ENCODE data around the gene KIF5C. TPM values are rescaled to one million over a fixed set of nuclear protein-coding genes. Genes with fewer than 3 reads are reported as not detected.

Gene KIF5C
- total RNA-seq, 1 donor from 2014 or later = 63.1 TPM

DNA sequence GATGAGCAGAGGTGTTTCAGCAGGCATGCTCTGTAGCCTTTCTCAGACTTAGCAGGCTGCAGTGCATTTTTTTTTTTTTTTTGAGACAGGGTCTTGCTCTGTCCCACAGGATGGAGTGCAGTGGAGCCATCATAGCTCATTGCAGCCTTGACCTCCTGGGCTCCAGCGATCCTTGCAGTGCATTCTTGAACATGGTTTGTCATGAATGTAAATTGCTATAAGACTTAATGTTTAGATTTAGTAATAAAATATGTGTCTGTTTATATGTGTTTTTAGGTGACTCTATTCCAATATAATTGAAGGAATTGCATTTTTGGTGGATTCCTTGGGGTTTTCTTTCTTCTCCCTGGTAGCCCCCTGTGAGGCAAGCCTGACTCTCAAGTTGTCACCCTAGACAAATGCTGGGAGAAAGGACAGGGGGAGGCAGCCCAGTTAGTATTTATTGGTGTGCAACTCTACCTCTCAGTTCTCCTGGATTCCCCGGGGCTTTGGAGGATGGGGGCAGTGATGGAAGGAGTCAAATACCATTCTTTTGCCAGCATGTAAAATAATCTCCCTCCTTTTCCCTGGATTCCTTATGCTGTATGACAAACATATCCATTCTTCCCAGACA is 186.2 kb downstream of the KIF5C start:
- TF ChIP-seq, protein P1, sequence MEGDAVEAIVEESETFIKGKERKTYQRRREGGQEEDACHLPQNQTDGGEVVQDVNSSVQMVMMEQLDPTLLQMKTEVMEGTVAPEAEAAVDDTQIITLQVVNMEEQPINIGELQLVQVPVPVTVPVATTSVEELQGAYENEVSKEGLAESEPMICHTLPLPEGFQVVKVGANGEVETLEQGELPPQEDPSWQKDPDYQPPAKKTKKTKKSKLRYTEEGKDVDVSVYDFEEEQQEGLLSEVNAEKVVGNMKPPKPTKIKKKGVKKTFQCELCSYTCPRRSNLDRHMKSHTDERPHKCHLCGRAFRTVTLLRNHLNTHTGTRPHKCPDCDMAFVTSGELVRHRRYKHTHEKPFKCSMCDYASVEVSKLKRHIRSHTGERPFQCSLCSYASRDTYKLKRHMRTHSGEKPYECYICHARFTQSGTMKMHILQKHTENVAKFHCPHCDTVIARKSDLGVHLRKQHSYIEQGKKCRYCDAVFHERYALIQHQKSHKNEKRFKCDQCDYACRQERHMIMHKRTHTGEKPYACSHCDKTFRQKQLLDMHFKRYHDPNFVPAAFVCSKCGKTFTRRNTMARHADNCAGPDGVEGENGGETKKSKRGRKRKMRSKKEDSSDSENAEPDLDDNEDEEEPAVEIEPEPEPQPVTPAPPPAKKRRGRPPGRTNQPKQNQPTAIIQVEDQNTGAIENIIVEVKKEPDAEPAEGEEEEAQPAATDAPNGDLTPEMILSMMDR (IDR thresholded peaks at IDR 0.05) = no peak
- TF ChIP-seq EZH2 (IDR thresholded peaks at IDR 0.05) (no peak), EZH2phosphoT487 (IDR thresholded peaks at IDR 0.05) (no peak)
- H3K27ac Mint-ChIP-seq = no peak overlapping the region
- peaks cover 2% of the 10 kb centered on the region for H3K27me3 Mint-ChIP-seq (ENCODE audit: insufficient read depth, low read depth)
- Histone ChIP-seq H4K20me1 (ENCODE audit: low read depth) (no peaks in the 10 kb centered on the region), H3K27me3 (no peaks in the 10 kb centered on the region), H3K4me1 (no peaks in the 10 kb centered on the region), H3K36me3 (no peaks in the 10 kb centered on the region), H2AFZ (replicated peaks) (no peak overlapping the region), H3K27ac (no peak overlapping the region), H3K4me2 (no peak overlapping the region), H3K9me3 (ENCODE audit: low read depth) (no peaks in the 10 kb centered on the region), H3K9ac (no peak overlapping the region), H3K79me2 (ENCODE audit: low read depth) (no peaks in the 10 kb centered on the region), H3F3A (ENCODE audit: low read depth) (no peaks in the 10 kb centered on the region), H3K4me3 (no peak overlapping the region)
- no peak for DNase-seq (ENCODE audit: low spot score)
- no peak overlapping the region for H3K4me3 Mint-ChIP-seq
- H3K9me3 Mint-ChIP-seq = no peaks in the 10 kb centered on the region
- peaks cover 2% of the 10 kb centered on the region for H3K4me1 Mint-ChIP-seq
- no peaks in the 10 kb centered on the region for H3K36me3 Mint-ChIP-seq

DNA sequence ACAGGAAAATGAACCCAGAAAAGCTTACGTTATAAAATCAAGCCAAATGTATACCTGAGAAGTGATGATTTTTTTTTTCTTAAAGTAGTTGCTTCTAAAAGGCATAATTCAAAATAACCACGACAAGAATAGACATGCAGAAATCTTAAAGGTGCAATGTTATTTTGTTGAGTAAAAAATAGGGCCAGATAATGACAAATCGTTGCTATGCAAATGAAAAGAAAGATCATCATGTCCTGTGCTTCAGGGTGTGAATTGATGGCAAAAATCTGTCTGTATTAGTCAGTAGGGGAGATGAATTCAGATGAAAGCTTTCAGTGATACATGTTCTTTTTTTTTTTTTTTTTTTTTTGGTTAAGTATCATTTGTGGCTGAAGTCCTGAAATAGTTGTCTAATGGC is 187.5 kb downstream of the KIF5C start:
- H3K4me2 ChIP-seq = no peak overlapping the region

DNA sequence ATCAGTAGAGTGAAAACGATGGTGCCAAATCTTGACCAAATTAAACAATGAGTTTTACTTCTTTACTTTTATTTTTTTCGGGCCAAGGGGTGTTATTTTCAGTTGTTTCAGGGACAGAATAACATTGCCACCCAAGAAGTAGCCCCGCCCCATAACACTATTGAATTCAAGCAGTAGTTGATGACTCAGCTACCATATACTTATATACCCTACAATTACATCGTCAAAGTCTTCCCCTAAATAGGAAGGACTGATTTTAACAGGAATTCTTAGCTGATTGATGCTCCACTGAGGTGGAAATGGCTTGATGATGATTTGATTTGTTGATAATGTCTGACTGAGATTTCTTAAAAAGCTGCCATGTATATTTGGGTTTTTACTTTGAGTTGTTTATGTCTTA is 188.2 kb downstream of the KIF5C start:
- no peaks in the 10 kb centered on the region for H3K36me3 Mint-ChIP-seq
- Histone ChIP-seq H3K4me1 (no peaks in the 10 kb centered on the region), H3K79me2 (ENCODE audit: low read depth) (no peaks in the 10 kb centered on the region), H2AFZ (replicated peaks) (no peak overlapping the region), H3K36me3 (no peaks in the 10 kb centered on the region), H3K9ac (no peak overlapping the region), H3K9me3 (ENCODE audit: low read depth) (no peaks in the 10 kb centered on the region), H3K27me3 (no peaks in the 10 kb centered on the region), H3K4me2 (no peak overlapping the region), H3K27ac (no peak overlapping the region), H3F3A (ENCODE audit: low read depth) (no peaks in the 10 kb centered on the region), H3K4me3 (no peak overlapping the region), H4K20me1 (ENCODE audit: low read depth) (no peaks in the 10 kb centered on the region)
- H3K27ac Mint-ChIP-seq = no peak overlapping the region
- no peak overlapping the region for H3K4me3 Mint-ChIP-seq
- peaks cover 2% of the 10 kb centered on the region for H3K4me1 Mint-ChIP-seq
- peaks cover 2% of the 10 kb centered on the region for H3K9me3 Mint-ChIP-seq
- DNase-seq (ENCODE audit: low spot score) = no peak
- H3K27me3 Mint-ChIP-seq (ENCODE audit: insufficient read depth, low read depth) = no peaks in the 10 kb centered on the region
- TF ChIP-seq EZH2 (IDR thresholded peaks at IDR 0.05) = no peak
- TF ChIP-seq EZH2phosphoT487 (IDR thresholded peaks at IDR 0.05) = no peak
- TF ChIP-seq, protein P1 (IDR thresholded peaks at IDR 0.05) = no peak

More for the DNA sequence above, 187.5 kb downstream of the KIF5C start:
- H3K79me2 ChIP-seq (ENCODE audit: low read depth) = no peaks in the 10 kb centered on the region
- TF ChIP-seq EZH2phosphoT487 (IDR thresholded peaks at IDR 0.05) (no peak), EZH2 (IDR thresholded peaks at IDR 0.05) (no peak)
- TF ChIP-seq, protein P1 (IDR thresholded peaks at IDR 0.05) = no peak
- no peaks in the 10 kb centered on the region for H3K4me1 ChIP-seq
- no peak overlapping the region for H3K9ac ChIP-seq
- Mint-ChIP-seq H3K9me3 (peaks cover 2% of the 10 kb centered on the region), H3K4me3 (no peak overlapping the region), H3K27ac (no peak overlapping the region), H3K27me3 (ENCODE audit: insufficient read depth, low read depth) (no peaks in the 10 kb centered on the region), H3K4me1 (peaks cover 2% of the 10 kb centered on the region), H3K36me3 (no peaks in the 10 kb centered on the region)
- no peak overlapping the region for H3K27ac ChIP-seq
- no peaks in the 10 kb centered on the region for H3K27me3 ChIP-seq
- no peak for DNase-seq (ENCODE audit: low spot score)
- no peaks in the 10 kb centered on the region for H4K20me1 ChIP-seq (ENCODE audit: low read depth)
- no peaks in the 10 kb centered on the region for H3K36me3 ChIP-seq
- no peaks in the 10 kb centered on the region for H3K9me3 ChIP-seq (ENCODE audit: low read depth)
- no peaks in the 10 kb centered on the region for H3F3A ChIP-seq (ENCODE audit: low read depth)
- no peak overlapping the region for H2AFZ ChIP-seq (replicated peaks)
- no peak overlapping the region for H3K4me3 ChIP-seq
